ENCODE results near the gene SLC38A8.

Gene SLC38A8

GRCh38 chr16:84042308-84042878, at the start of gene SLC38A8:
TSS of gene SLC38A8 (minus strand) at chr16:84042795. CDS start at chr16:84042157, 638 bp downstream.
- DNase-seq, result no peak

- DNase-seq, result no peak
These were observed 48.9 kb upstream of the SLC38A8 start for GRCh38 chr16:84091460-84091859.

- no peak for DNase-seq
These were observed 47.6 kb upstream of the SLC38A8 start for GRCh38 chr16:84090211-84090610.

GRCh38 chr16:84088695-84089395, 46.2 kb upstream of the SLC38A8 start:
- peak; percentile 11 to 49 (median 41) for DNase-seq

DNA sequence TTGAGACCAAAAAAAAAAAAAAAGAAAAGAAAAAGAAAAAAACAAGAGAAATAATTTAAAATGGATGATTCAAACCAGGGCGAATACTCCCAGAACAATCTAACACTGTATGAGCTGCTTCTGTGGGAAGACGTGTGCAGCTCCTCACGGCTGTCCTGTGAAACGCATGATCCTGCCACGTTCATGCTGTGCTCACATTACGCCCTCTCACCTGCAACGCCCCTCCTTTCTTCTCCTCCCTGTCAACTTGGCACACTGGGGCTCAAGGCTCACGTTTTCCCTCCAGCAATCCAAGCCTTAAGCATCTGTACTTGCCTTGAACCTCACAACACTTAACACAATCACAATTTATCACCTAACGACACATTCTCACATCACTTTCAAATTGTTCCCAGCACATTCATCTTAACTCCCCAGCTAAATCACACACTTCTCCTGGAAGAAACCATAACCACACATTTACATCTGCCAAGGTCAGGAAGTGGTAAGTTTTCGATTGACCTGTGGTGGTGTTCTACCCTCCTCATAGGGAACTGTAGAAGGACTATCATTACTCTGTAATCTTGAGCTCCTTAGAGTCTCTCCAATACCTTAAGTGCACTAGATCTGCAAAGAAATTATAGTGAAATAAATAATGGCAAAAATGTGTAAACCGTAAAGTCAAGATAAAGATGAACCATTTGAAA, 45.0 kb upstream of the SLC38A8 start:
- DNase-seq, result no peak

- DNase-seq, result no peak
These were observed 44.4 kb upstream of the SLC38A8 start for GRCh38 chr16:84087001-84087400.

GRCh38 chr16:84086341-84086740, 43.7 kb upstream of the SLC38A8 start:
- no peak for DNase-seq

GRCh38 chr16:84085773-84086172, 43.2 kb upstream of the SLC38A8 start:
- no peak for DNase-seq

- DNase-seq, result no peak
These were observed 42.7 kb upstream of the SLC38A8 start for GRCh38 chr16:84085271-84085667.

DNA sequence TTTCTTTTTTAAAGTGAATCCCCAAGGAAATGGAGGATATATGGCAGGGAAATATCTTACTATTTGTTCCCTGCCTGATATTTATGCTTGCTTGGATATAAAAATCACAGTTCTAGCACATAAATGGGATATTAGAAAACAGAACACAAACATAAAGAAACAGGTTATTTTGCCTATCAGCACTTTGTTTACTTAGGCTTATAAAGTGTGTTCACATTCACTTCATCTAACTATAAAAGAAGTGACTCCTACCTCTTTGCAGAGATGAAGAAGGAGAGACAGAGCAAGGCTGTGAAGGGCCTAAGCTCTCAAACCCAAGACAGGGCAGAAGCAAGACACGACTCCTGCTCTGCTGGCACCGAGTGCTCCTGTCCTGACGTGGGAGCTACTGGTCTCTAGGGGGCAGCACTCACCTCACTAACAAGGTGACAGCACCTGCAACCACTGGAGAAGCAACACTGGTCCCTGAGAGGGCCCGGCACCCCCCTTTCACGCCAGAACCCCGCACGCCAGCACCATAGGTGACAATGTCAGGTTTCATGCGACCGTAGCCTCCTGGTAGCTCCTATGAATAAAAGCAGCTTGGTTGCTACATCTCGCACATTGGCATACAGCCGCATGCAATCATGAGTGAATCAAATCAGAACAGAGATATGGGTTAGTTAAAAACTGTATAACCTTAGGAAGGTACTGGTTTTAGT, 42.1 kb upstream of the SLC38A8 start:
- DNase-seq, result peak; percentile 45 to 69 (median 56)

- no peak for DNase-seq
These were observed 40.4 kb upstream of the SLC38A8 start for GRCh38 chr16:84082835-84083569.

- DNase-seq, result no peak
These were observed 39.5 kb upstream of the SLC38A8 start for GRCh38 chr16:84082110-84082509.

DNA sequence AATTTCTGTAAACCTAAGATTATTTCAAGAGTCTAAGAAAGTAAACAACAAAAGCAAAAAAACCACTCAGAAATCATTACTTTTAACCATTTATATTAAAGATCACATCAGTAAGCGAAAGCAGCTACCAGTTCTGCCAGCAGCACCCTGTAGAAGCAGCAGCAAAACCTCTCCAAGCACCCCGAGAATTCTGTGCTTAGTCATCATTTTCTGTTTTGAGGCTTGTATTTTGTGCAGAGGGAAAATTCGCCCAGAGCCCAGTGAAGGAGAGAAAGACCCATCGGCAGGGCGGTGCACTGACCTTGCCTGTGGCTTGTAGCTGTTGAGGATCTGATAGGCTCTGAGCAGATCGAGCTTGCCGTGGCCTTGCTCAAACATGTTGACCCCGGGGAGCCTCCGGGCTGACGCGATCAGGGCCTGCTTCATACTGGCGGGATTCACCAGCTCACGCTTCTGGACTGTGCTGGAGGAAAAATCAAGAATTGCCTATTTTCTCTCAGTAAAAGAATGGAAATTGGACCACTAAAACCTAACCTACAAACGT, 38.9 kb upstream of the SLC38A8 start:
- DNase-seq, result no peak

GRCh38 chr16:84080813-84081212, 38.2 kb upstream of the SLC38A8 start:
- no peak for DNase-seq

DNA sequence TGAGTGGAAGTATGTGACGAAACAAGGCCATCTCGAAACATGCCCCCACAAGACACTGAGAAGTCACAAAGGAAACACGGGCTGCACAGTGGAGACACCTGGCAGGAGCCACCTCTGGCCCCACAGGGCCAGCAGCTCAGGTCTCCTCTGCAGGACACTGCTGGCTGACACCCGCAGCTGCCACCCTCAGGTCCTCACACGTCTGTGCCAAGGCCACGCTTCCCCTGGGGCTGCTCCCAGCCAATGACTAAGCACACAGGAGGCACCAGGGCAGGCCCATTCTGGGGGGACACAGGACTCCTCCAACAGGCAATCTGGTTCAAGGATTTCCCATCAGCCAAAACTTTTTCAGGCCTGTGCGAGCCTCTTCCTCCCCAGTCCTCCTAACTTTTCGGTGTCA, 37.8 kb upstream of the SLC38A8 start:
- DNase-seq, result no peak

DNA sequence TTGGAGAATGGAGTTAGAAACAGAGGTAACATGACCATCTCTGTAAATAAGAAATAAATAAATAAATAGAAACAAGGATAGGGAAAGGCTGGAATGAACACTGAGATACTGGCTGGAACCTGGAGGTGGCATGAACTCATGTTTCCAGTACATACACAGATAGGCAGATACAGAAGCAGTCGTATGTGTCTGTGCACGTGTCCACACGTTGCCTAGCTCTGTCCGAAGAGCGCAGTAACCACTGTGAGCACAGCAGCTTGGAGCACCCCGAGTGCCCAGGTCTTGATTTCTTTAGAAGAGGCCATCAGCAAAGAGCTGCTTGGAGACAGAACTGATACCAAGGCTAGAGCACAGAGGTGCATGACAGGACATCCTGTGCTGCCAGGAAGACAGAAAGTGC, 37.1 kb upstream of the SLC38A8 start:
- no peak for DNase-seq

DNA sequence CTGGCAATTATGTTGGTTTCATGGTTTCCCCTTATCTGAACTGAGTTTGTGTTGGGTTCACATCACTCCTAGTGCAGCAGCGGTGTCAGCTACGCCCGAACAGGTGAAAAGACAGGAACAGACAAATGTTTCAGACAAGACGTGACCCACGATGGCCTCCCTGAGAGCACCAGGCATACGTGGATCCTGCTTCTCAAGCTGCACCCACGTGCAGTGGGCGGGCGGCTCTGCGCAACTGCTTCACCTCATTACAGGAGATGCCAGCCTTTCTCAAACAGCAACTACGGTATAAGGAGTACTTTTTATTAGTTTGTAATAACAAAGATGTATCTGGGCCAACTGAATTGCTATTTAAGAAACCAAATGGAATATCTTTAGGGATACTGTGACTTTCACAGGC, 32.8 kb upstream of the SLC38A8 start:
- no peak for DNase-seq

DNA sequence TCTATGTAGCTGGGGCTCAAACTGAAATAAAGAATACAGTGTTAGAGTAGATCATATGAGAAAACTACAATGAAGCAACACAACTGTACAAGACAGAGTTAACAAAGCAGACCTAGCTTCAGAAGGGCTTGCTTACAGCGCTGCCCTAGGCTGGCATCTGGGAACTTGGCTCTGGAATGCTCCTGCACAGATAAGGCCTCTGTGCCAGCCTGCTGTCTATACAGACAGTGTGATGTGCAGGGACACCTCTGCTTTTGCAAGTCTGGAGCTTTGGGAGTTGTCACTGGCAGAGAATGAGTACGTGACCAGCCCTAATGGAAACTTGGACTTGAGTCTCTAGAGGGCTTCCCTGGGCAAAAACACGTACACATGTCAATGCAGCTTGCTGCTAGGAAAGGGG, 32.1 kb upstream of the SLC38A8 start:
- no peak for DNase-seq

- DNase-seq, result no peak
These were observed 29.4 kb upstream of the SLC38A8 start for GRCh38 chr16:84072014-84072413.

- no peak for DNase-seq
These were observed 28.5 kb upstream of the SLC38A8 start for GRCh38 chr16:84071121-84071520.

DNA sequence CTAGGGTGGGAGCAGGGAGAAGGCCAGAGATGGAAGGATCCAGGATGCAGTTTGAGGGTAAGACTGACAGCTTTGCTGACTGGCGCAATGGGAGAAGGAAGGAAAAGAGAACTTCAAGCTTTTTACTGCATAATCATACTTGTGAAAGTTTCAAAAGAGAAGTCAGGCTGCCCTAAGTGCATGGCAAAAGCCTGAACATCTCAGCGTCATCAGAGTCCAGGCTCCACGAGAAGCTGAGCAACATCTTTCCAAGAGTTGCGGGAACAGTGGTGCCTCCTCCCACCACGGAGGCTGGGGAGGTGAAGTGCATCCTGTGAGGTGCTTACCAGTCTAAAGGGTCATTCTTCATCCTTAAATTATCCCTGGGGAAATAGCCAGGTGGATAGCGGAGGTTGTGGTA, 26.9 kb upstream of the SLC38A8 start:
- no peak for DNase-seq

GRCh38 chr16:84068783-84069462, 26.3 kb upstream of the SLC38A8 start:
- no peak for DNase-seq
